Mesendoderm (in vitro differentiated cells): ENCODE data around the gene NASP.

Source experiments
- DNase-seq: peaks from one replicate; pipeline ENCODE4 v3.0.0; 2013
- H2AK5ac ChIP-seq: 2 replicates; pipeline ENCODE4 v1.6.1; 2013; ENCODE audit warnings: low read length, inconsistent platforms
- H2BK120ac ChIP-seq: 2 replicates; pipeline ENCODE4 v1.6.1; 2013; ENCODE audit warnings: low read depth, mild to moderate bottlenecking, low read length, moderate library complexity, mixed read lengths
- H2BK15ac ChIP-seq: replicated peaks from 2 replicates; pipeline ENCODE4 v1.6.1; 2013; ENCODE audit warnings: low read depth, mild to moderate bottlenecking, moderate library complexity
- H2BK5ac ChIP-seq: 2 replicates; pipeline ENCODE4 v1.6.1; 2013; ENCODE audit warnings: low read length, inconsistent platforms
- H3K18ac ChIP-seq: 2 replicates; pipeline ENCODE4 v1.6.1; 2013; ENCODE audit warnings: mild to moderate bottlenecking, low read length, mixed read lengths
- H3K23ac ChIP-seq: one replicate; pipeline ENCODE4 v1.6.1; 2013; ENCODE audit warnings: low read length
- H3K27ac ChIP-seq: 2 replicates; pipeline ENCODE4 v1.5.1; 2013; ENCODE audit warnings: low read depth, mild to moderate bottlenecking, inconsistent platforms, low read length, moderate library complexity
- H3K27me3 ChIP-seq: 2 replicates; pipeline ENCODE4 v1.6.1; 2013; ENCODE audit warnings: low read length, control low read depth, mild to moderate bottlenecking, inconsistent platforms; ENCODE audit not compliant: insufficient read depth, poor library complexity
- H3K36me3 ChIP-seq: 2 replicates; pipeline ENCODE4 v1.6.1; 2013; ENCODE audit warnings: low read length, inconsistent platforms; ENCODE audit not compliant: control insufficient read depth, insufficient read depth
- H3K4ac ChIP-seq: one replicate; pipeline ENCODE4 v1.6.1; 2013; ENCODE audit warnings: low read depth, mild to moderate bottlenecking, low read length, moderate library complexity
- H3K4me1 ChIP-seq: 2 replicates; pipeline ENCODE4 v1.6.1; 2013; ENCODE audit warnings: low read depth, low read length, inconsistent platforms; ENCODE audit not compliant: control insufficient read depth
- H3K4me2 ChIP-seq: 2 replicates; pipeline ENCODE4 v1.6.1; 2013; ENCODE audit warnings: low read length
- H3K4me3 ChIP-seq: 2 replicates; pipeline ENCODE4 v1.5.1; 2013; ENCODE audit warnings: mild to moderate bottlenecking, low read length
- H3K56ac ChIP-seq: one replicate; pipeline ENCODE4 v1.6.1; 2013; ENCODE audit warnings: low read length
- H3K79me1 ChIP-seq: 2 replicates; pipeline ENCODE4 v1.6.1; 2013; ENCODE audit warnings: low read length, inconsistent platforms
- H3K79me2 ChIP-seq: 2 replicates; pipeline ENCODE4 v1.6.1; 2013; ENCODE audit warnings: mild to moderate bottlenecking, low read length; ENCODE audit not compliant: control insufficient read depth, insufficient read depth
- H3K9ac ChIP-seq: 2 replicates; pipeline ENCODE4 v1.6.1; 2013; ENCODE audit warnings: low read length, inconsistent platforms
- H4K5ac ChIP-seq: one replicate; pipeline ENCODE4 v1.6.1; 2013; ENCODE audit warnings: low read length
- H4K8ac ChIP-seq: one replicate; pipeline ENCODE4 v1.6.1; 2013; ENCODE audit warnings: low read depth, mild to moderate bottlenecking, control low read depth, low read length, moderate library complexity
- WGBS: extraction: QIAGEN DNeasy Blood & Tissue Kit; methylation state at CpG from one replicate; pipeline ENCODE4 v1.1.7; 2013; ENCODE audit warnings: low lambda C conversion rate, missing lambda C conversion rate; ENCODE audit not compliant: insufficient coverage; ENCODE audit errors: extremely low coverage; 5-methylcytosine and 5-hydroxymethylcytosine counted together

The NASP gene

GRCh38 chr1:45567911-45568310 lies 15.9 kb upstream of the NASP start:
- Histone ChIP-seq H3K27me3 (no peaks in the 10 kb centered on the region), H2BK5ac (no peak overlapping the region), H4K8ac (no peak overlapping the region), H3K4ac (no peak overlapping the region), H2BK120ac (no peak overlapping the region), H3K79me1 (no peaks in the 10 kb centered on the region), H4K5ac (no peak overlapping the region), H3K79me2 (no peaks in the 10 kb centered on the region), H3K4me3 (no peak overlapping the region), H2BK15ac (no peak overlapping the region), H3K4me1 (no peaks in the 10 kb centered on the region), H3K27ac (no peak overlapping the region), H3K56ac (no peak overlapping the region), H3K23ac (no peak overlapping the region), H3K18ac (no peak overlapping the region), H3K9ac (no peak overlapping the region), H2AK5ac (no peak overlapping the region), H3K36me3 (peaks cover 25% of the 10 kb centered on the region), H3K4me2 (no peak overlapping the region)
- WGBS = no CpG with 5 or more reads among the region's 7 CpGs
- DNase-seq = no peak

- no peak overlapping the region for H3K4me2 ChIP-seq
- no peak for DNase-seq
- H3K36me3 ChIP-seq = peaks cover 25% of the 10 kb centered on the region
- H3K4me1 ChIP-seq = no peaks in the 10 kb centered on the region
- no peak overlapping the region for H4K8ac ChIP-seq
- no peak overlapping the region for H3K4ac ChIP-seq
- H2BK5ac ChIP-seq = no peak overlapping the region
- H3K9ac ChIP-seq = no peak overlapping the region
- no peaks in the 10 kb centered on the region for H3K79me2 ChIP-seq
- no peak overlapping the region for H2AK5ac ChIP-seq
- no peak overlapping the region for H3K18ac ChIP-seq
- H3K27ac ChIP-seq = no peak overlapping the region
- no peaks in the 10 kb centered on the region for H3K27me3 ChIP-seq
- H2BK15ac ChIP-seq = no peak overlapping the region
- no peaks in the 10 kb centered on the region for H3K79me1 ChIP-seq
- H3K56ac ChIP-seq = no peak overlapping the region
- no peak overlapping the region for H4K5ac ChIP-seq
- no peak overlapping the region for H2BK120ac ChIP-seq
- H3K23ac ChIP-seq = no peak overlapping the region
- WGBS = no CpG with 5 or more reads among the region's 4 CpGs
- H3K4me3 ChIP-seq = no peak overlapping the region
These were observed 15.4 kb upstream of the NASP start for GRCh38 chr1:45568421-45568820.

- DNase-seq = no peak
- Histone ChIP-seq H3K4me1 (peaks cover 2% of the 10 kb centered on the region), H3K4ac (no peak overlapping the region), H3K56ac (no peak overlapping the region), H3K27me3 (no peaks in the 10 kb centered on the region), H4K5ac (no peak overlapping the region), H3K79me1 (no peaks in the 10 kb centered on the region), H3K79me2 (no peaks in the 10 kb centered on the region), H2BK120ac (no peak overlapping the region), H3K36me3 (peaks cover 23% of the 10 kb centered on the region), H2AK5ac (no peak overlapping the region), H3K4me3 (no peak overlapping the region), H2BK15ac (no peak overlapping the region), H2BK5ac (no peak overlapping the region), H3K23ac (no peak overlapping the region), H4K8ac (no peak overlapping the region), H3K18ac (no peak overlapping the region), H3K27ac (no peak overlapping the region), H3K4me2 (no peak overlapping the region), H3K9ac (no peak overlapping the region)
- WGBS = no CpG with 5 or more reads among the region's 4 CpGs
These were observed 14.3 kb upstream of the NASP start for GRCh38 chr1:45569571-45569961.

GRCh38 chr1:45569962-45570581 lies 13.8 kb upstream of the NASP start:
- Histone ChIP-seq H3K36me3 (peaks cover 23% of the 10 kb centered on the region), H3K4me1 (peaks cover 2% of the 10 kb centered on the region), H3K4me2 (no peak overlapping the region), H3K18ac (no peak overlapping the region), H2BK15ac (no peak overlapping the region), H3K79me1 (no peaks in the 10 kb centered on the region), H2BK5ac (no peak overlapping the region), H3K56ac (no peak overlapping the region), H3K23ac (no peak overlapping the region), H3K27me3 (no peaks in the 10 kb centered on the region), H4K8ac (no peak overlapping the region), H3K27ac (no peak overlapping the region), H3K79me2 (no peaks in the 10 kb centered on the region), H4K5ac (no peak overlapping the region), H3K4ac (no peak overlapping the region), H2BK120ac (no peak overlapping the region), H3K9ac (no peak overlapping the region), H3K4me3 (no peak overlapping the region), H2AK5ac (no peak overlapping the region)
- WGBS = no CpG with 5 or more reads among the region's 8 CpGs
- peak; percentile 87 for DNase-seq

- H2BK5ac ChIP-seq = no peak overlapping the region
- no peak for DNase-seq
- no peak overlapping the region for H3K4me3 ChIP-seq
- no peak overlapping the region for H2BK15ac ChIP-seq
- H3K18ac ChIP-seq = no peak overlapping the region
- no peak overlapping the region for H3K23ac ChIP-seq
- H3K79me1 ChIP-seq = no peaks in the 10 kb centered on the region
- H2BK120ac ChIP-seq = no peak overlapping the region
- no peak overlapping the region for H3K56ac ChIP-seq
- no peak overlapping the region for H3K9ac ChIP-seq
- H3K27me3 ChIP-seq = no peaks in the 10 kb centered on the region
- peaks cover 23% of the 10 kb centered on the region for H3K36me3 ChIP-seq
- no peak overlapping the region for H3K4ac ChIP-seq
- H4K5ac ChIP-seq = no peak overlapping the region
- H3K79me2 ChIP-seq = no peaks in the 10 kb centered on the region
- WGBS = no CpG with 5 or more reads among the region's 4 CpGs
- H3K27ac ChIP-seq = no peak overlapping the region
- peaks cover 2% of the 10 kb centered on the region for H3K4me1 ChIP-seq
- H4K8ac ChIP-seq = no peak overlapping the region
- H2AK5ac ChIP-seq = no peak overlapping the region
- H3K4me2 ChIP-seq = no peak overlapping the region
These were observed 13.2 kb upstream of the NASP start for GRCh38 chr1:45570631-45571030.

GRCh38 chr1:45573231-45573804 lies 10.5 kb upstream of the NASP start:
- Histone ChIP-seq H3K18ac (no peak overlapping the region), H3K79me2 (no peaks in the 10 kb centered on the region), H3K27me3 (no peaks in the 10 kb centered on the region), H2BK5ac (no peak overlapping the region), H3K9ac (peak overlapping the region; percentile 25), H3K4ac (no peak overlapping the region), H3K4me2 (no peak overlapping the region), H4K5ac (no peak overlapping the region), H3K23ac (no peak overlapping the region), H3K27ac (no peak overlapping the region), H3K4me3 (no peak overlapping the region), H2BK15ac (no peak overlapping the region), H4K8ac (no peak overlapping the region), H3K36me3 (peaks cover 9% of the 10 kb centered on the region), H2AK5ac (no peak overlapping the region), H3K56ac (peak overlapping the region; percentile 40), H3K4me1 (peaks cover 2% of the 10 kb centered on the region), H3K79me1 (no peaks in the 10 kb centered on the region), H2BK120ac (no peak overlapping the region)
- no CpG with 5 or more reads among the region's 3 CpGs for WGBS
- DNase-seq = no peak
